GM21619 (cell line): ENCODE data around the gene ACBD6.
A peak's percentile ranks its signal among the peaks of the same experiment; 100 is the strongest.

Source experiments
- ATAC-seq: cut with Tn5 transposase; IDR thresholded peaks from one replicate; pipeline ENCODE4 v1.9.1; 2021; ENCODE audit not compliant: unreplicated experiment

The ACBD6 gene

GRCh38 chr1:180525715-180526039 is 23.3 kb upstream of the ACBD6 start:
- no peak for ATAC-seq

GRCh38 chr1:180524915-180525714 is 22.7 kb upstream of the ACBD6 start:
- no peak for ATAC-seq

DNA sequence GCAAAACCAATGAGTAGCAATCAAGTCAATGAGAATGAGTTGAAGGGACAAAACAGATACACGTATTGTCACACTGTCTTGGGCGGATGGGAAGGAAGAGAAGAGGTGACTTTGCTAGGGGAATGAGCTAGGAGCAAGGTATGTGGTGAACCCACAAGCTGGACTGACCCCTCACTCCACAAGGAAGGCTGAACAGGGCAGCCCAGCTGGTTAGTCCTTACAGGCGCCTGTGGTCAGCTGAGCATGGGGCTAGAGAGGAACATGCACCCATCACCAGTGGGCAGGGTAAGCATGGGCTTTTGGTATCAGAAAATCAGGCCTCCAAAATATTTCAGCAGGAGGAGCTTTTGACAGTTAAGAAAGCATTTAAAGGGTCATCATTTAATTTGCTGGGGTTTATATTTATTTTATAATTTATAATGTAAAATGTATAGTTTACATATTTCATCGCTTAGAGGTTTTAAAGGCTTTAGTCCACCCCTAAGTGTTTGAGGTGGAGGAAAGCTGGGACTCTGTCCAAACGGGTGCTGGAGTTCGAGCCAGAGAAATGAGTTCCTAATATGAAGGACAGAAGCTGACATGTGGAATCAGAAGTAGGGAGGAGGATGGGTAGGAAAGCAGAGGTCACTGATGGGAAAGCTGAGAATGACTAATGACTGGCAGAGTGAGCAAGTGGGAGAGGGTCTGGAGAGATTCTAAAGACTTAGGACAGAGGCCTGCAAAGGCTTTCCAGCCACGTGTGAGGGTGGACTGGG is 22.0 kb upstream of the ACBD6 start:
- no peak for ATAC-seq

DNA sequence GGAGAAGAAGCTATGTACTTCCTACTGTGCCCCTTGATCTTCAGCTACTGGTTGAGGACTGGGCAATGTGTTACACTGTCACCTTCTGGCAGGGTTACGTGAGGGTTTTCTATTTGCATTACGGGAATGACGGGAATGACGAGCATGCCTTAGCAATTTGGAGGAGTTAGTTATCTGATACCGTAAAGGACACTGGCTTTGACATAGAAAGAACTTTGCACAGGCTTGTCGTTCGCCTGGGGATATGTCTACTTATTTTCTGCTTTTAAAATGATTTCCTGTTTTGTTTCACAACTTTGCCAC is 19.8 kb upstream of the ACBD6 start:
- ATAC-seq = no peak

- no peak for ATAC-seq
Measured at GRCh38 chr1:180521474-180522212, 19.3 kb upstream of the ACBD6 start.

DNA sequence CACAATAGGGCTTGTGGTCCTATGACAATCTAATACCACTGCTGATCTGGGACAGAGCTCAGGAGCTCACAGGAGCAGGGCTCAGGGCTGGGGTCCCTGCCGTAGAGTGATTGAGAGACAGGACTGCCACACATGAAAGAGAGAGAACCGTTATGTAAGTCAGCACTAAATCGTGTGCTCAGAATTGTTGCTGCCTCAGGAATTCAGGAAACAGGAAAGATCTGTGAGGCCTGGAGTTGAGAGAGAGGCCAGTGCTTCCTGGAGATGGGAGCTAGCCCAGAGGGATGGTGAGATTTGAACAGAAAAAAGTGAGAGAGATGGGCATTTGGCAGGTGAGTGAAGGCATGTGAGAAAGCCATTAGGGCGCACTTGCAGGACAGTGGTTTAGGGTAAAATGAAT is 17.5 kb upstream of the ACBD6 start:
- ATAC-seq = no peak

GRCh38 chr1:180515857-180516388 is 13.5 kb upstream of the ACBD6 start:
- peak; percentile 95 for ATAC-seq

DNA sequence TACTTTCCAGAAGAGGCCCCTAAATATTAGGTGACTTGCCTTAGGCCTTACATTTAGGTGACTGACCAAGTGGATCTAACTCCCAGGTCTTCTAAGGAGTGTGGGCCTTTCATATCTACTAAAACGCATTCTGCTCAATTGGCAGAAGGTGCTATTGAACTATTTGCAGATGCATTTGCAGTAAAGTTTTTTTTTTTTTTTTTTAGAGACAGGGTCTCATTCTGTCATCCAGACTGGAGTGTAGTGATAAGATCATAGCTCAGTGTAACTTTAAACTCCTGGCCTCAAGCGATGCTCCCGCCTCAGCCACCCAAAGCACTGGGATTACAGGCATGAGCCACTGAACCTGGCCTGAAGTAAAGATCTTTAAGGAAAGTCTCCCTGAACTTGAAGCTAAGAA is 13.0 kb upstream of the ACBD6 start:
- ATAC-seq = no peak

GRCh38 chr1:180513531-180513930 is 11.2 kb upstream of the ACBD6 start:
- no peak for ATAC-seq

DNA sequence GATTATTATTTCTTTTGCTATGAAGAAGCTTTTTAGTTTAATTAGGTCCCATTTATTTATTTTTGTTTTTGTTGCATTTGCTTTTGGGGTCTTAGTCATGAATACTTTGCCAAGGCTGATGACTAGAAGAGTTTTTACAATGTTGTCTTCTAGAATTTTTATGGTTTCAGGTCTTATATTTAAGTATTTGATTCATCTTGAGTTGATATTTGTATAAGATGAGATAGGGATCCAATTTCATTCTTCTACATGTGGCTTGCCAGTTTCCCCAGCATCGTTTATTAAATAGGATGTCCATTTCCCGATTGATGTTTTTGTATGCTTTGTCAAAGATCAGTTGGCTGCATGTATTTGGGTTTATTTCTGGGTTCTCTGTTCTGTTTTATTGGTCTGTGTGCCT is 8.5 kb upstream of the ACBD6 start:
- ATAC-seq = no peak

- ATAC-seq = no peak
Measured at GRCh38 chr1:180508725-180509097, 6.3 kb upstream of the ACBD6 start.

DNA sequence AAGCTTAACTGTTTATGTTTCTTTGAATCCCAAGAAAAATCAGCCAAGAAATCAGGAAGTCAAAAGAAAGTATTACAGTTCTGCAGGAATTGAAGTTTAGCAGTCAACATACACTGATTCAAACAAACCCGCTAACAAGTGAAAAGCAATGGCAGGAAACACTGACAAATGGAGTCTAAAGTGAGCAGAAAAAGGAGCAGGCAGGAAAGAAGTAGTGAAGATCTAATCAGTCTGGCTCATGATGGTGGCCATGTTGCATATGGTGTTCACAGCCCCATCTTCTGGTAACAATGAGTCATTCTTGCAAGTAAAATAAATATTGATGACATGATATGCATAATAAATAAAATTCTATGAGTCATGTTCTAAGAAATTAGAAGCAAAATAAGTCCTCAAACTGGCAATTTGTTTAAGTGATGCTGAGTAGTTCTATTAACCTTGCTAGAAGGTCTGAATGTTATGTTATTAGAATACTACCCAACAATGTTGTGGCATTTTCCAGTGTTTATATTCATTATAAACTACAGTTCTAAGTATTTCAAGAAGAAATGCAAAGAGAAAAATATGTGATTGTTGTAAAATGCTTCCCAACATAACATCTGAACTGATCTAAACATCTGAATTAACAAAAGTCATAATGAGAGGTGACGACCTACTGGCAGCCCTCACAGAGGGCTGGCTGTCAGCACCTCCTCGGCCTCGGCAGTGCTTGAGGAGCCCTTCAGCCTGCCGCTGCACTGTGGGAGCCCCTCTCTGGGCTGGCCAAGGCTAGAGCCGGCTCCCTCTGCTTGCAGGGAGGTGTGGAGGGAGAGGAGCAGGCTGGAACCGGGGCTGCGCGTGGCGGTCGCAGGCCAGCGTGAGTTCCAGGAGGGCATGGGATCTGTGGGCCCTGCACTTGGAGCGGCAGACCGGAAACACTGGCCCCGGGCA is 5.7 kb upstream of the ACBD6 start:
- ATAC-seq = no peak

DNA sequence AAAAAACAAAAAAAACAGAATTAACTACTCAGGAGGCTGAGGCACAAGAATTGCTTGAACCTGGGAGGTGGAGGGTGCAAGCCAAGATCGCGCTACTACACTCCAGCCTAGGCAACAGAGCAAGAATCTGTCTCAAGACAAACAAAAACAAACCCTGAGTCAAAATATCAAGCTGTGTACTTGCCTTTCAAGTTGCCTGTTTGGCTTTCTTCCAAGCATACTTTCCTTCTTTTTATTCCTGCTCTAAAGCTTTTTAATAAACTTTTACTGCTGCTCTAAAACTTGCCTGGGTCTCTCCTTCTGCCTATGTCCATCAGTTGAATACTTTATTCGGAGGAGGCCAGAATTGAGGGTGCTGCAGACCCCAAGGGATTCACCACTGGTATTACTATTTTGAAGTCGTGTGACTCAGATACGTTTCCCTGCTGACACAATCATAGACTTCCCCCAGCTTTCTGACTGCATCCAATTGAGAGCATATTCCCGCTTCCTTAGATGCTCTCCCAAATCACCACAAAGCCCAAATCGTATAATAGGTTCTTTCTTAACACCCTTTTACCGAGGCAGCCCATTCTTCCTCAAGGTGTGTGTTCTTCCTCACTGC is 3.5 kb upstream of the ACBD6 start:
- no peak for ATAC-seq

- no peak for ATAC-seq
Measured at GRCh38 chr1:180504186-180504585, 1.8 kb upstream of the ACBD6 start.

GRCh38 chr1:180503280-180503862 is 994 bp upstream of the ACBD6 start:
- no peak for ATAC-seq

- peak; percentile 29 for ATAC-seq
Measured at GRCh38 chr1:180501865-180502360, 464 bp downstream of the ACBD6 start.

DNA sequence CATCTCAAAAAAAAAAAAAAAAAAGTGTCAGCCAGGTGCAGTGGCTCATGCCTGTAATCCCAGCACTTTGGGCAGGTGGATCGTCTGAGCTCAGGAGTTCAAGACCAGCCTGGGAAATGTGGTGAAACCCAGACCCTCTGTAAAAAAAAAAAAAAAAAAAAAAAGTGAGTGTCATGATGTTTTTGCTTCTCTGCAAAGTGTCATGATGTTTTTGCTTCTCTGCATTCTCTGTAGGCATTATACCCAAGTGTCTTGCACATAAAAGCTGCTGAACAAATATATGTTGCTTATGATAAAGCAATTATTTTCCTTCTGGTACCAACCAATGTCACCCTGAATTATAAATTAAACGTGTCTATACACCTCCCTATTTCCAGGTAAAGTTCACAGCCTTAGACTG is 1.7 kb downstream of the ACBD6 start:
- no peak for ATAC-seq

DNA sequence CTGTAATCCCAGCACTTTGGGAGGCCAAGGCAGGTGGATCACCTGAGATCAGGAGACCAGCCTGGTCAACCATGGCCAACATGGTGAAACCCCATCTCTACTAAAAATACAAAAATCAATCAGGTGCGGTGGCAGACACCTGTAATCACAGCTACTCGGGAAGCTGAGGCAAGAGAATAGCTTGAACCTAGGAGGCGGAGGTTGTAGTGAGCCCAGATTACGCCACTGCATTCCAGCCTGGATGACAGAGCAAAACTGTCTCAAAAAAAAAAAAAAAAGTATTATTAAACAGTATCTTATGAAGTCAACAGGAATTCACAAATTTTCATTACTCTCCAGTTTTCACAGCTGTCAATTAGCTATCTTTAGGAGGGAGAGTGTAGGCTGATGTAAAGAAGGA is 3.8 kb downstream of the ACBD6 start:
- no peak for ATAC-seq

DNA sequence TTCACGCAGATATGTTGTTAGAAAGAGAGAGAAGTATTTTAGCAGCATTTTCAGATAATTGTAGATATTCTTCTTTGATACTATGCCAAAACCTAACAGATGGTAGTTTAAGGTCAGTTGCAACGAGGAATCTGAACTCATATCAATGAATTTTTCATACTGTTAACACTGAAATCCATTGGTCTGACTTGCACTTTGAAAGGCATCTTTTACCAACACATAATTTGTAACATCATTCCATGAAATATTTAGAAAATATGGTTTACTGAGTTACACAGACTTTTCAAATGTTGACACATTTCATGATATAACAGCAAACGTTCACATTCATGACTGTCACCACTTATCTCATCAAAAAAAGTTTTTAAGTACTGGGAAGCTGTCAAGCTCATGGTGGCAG is 4.6 kb downstream of the ACBD6 start:
- no peak for ATAC-seq

GRCh38 chr1:180494370-180494769 is 8.0 kb downstream of the ACBD6 start:
- ATAC-seq = no peak
